Measurements from ENCODE around the gene SLC39A8.
"Not testable (repeated sequence)": the region's sequence is repeated elsewhere in the genome, so short reads cannot be mapped to it uniquely, and the experiment has no call there.

SLC39A8 gene

GRCh38 chr4:102344954-102345794 lies at the start of gene SLC39A8:
SLC39A8 (minus strand) TSS chr4:102345482; CDS start chr4:102344662, 820 bp downstream.
- peak; percentile 85 for DNase-seq (ENCODE audit: low spot score)

- no peak for DNase-seq (ENCODE audit: low spot score)
These were observed 46.9 kb upstream of the SLC39A8 start for GRCh38 chr4:102392033-102392744.

DNA sequence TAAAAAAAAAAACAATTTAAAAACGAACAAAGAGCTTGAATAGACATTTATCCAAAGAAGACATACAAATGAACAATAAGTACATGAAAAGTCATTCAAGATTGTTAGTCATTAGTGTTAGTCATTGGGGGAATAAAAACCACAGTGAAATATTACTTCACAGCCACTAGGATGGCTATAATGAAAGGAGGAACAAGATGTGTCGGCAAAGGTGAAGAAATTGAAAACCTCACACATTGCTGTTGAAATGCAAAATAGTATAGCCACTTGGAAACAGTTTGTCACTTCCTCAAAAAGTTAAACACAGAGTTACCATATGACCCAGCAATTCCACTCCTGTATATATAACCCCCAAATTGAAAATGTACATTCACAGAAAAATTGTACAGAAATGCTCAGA lies 45.2 kb upstream of the SLC39A8 start:
- DNase-seq (ENCODE audit: low spot score) = no peak

DNA sequence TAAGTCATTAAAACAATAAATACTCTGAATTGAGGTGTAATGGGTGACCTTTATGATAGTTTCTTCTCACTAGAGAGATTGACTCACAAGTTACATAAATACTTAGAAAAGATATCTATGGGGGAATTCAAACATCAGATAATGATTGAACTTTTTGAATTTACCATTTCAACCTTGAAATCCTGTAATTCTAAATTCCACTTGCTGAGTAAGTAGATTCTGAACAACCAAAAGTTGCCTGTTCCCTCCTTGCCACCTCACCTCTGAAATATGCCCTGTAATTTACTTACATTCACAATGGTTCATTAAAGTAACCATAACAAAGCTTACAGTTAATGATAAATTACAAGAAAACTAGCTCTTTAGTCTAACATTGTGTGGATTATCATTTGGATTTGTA lies 43.3 kb upstream of the SLC39A8 start:
- DNase-seq (ENCODE audit: low spot score) = no peak

- DNase-seq (ENCODE audit: low spot score) = no peak
These were observed 42.4 kb upstream of the SLC39A8 start for GRCh38 chr4:102387552-102388150.

- DNase-seq (ENCODE audit: low spot score) = no peak
These were observed 41.7 kb upstream of the SLC39A8 start for GRCh38 chr4:102386966-102387365.

GRCh38 chr4:102380253-102380652 lies 35.0 kb upstream of the SLC39A8 start:
- not testable (repeated sequence) for DNase-seq (ENCODE audit: low spot score)

- DNase-seq (ENCODE audit: low spot score) = no peak
These were observed 17.7 kb upstream of the SLC39A8 start for GRCh38 chr4:102362922-102363432.

GRCh38 chr4:102358128-102358527 lies 12.8 kb upstream of the SLC39A8 start:
- DNase-seq (ENCODE audit: low spot score) = no peak

GRCh38 chr4:102357637-102358036 lies 12.4 kb upstream of the SLC39A8 start:
- DNase-seq (ENCODE audit: low spot score) = not testable (repeated sequence)

GRCh38 chr4:102356562-102357202 lies 11.4 kb upstream of the SLC39A8 start:
- DNase-seq (ENCODE audit: low spot score) = peak; percentile 36

DNA sequence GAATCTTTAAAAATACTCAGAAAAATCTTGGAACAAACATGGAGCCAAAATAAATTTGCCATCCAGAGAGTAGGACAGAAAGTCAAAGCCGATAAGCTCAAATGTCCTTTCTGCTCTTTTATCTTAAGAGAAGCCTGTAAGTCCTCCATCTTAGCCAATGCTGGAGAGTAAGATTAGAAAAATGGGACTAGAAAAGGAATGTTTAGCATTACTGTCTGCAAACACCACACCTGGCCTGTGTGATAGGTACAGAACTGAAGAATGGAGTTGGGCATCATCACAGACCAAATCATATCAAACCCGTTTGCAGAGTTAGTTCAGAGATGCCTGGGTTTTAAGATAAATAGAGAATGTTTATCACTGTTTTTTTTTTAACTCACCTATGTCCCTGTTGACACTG lies 10.5 kb upstream of the SLC39A8 start:
- DNase-seq (ENCODE audit: low spot score) = no peak

GRCh38 chr4:102354671-102355454 lies 9.6 kb upstream of the SLC39A8 start:
- DNase-seq (ENCODE audit: low spot score) = no peak

DNA sequence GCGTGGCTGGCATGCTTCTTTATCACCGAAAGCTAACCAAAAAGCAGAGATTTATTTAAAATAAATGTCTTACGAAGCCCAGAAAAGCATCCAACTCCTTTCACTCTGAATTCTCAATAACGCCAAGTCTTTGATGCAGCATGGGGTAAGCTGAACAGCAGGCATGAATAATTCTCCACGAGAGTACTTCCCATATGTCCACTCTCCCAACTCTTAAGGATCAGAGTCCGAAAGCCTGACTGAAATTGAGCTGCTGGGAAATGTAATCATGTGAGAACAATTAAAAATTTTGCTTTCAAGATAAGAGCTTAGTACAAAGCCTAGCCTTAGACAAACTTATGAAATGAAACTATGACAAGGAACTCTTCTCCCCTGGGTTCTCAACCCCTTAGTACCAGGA lies 7.5 kb upstream of the SLC39A8 start:
- no peak for DNase-seq (ENCODE audit: low spot score)

- DNase-seq (ENCODE audit: low spot score) = no peak
These were observed 5.4 kb upstream of the SLC39A8 start for GRCh38 chr4:102350634-102351033.

DNA sequence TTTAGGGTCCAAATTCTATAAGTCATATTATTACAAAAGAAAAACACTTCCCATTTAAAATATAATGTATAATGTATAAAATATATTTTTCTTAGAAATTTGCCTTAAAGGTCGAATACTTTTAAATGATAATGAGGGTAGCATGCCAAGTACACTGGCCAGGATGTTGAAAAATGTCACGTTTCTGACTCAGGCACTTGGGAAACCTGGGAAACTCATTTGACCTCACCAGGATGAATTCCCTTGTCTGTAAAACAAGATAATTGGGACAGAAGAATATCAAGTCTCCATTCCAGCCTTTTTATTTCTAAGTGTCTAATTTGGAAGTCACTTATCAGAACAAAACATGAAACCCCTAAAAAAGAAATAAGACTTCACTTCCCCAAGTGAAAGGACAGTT lies 3.4 kb upstream of the SLC39A8 start:
- DNase-seq (ENCODE audit: low spot score) = no peak

- no peak for DNase-seq (ENCODE audit: low spot score)
These were observed 466 bp upstream of the SLC39A8 start for GRCh38 chr4:102345795-102346100.

- peak; percentile 62 for DNase-seq (ENCODE audit: low spot score)
These were observed 745 bp downstream of the SLC39A8 start for GRCh38 chr4:102344520-102344953.

- DNase-seq (ENCODE audit: low spot score) = no peak
These were observed 1.2 kb downstream of the SLC39A8 start for GRCh38 chr4:102343964-102344519.

DNA sequence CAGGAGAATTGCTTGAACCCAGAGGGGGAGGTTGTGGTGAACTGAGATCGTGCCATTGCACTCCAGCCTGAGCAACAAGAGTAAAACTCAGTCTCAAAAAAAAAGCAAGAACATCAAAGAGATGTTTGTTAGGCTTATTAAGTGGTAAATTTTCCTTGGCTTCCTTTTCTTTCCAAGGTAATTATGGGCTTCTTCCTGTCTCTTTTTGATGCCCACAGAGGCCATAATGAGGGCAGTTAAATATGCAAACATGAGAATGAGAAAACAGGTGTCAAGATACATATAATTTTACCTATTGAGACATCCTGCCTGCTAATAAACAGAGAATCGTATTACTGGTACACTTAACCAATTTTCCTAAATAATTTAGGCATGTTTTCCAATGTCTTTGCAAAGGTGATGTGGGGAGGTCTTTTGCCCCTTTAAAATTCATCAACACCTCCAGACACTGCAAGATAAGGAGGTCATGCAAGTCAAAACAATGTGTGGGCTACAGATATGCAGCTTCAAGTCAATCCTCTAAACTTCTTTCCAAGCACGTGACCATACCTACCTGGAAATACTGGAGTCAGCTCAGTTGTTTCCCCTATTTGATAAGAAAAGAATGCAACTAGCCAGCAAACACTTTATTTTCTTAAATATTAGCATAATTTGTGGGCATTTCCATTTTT lies 2.7 kb downstream of the SLC39A8 start:
- no peak for DNase-seq (ENCODE audit: low spot score)

- no peak for DNase-seq (ENCODE audit: low spot score)
These were observed 4.1 kb downstream of the SLC39A8 start for GRCh38 chr4:102341201-102341600.

All from LoVo (cell line).